ENCODE results near the gene OR5I1.

DNA sequence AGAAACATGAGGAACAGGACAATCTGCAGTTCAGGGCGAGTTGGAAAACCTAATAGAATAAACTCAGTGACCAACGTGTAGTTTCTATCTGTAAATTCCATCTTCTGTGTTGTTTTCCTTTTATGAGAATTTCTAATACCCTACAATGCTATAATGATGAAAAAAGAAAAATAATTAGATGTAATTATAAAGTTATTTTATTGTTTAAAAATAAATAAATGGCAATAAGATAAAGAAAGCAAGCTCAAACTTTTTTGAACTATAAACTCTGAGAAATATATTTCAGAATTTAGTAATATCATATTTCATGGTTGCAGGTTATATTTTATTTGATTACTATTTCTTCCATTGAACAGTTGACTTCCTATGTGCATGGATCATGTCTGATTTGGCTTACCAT is at the start of gene OR5I1:
- TF ChIP-seq CREB1 (IDR thresholded peaks at IDR 0.05) (no peak), CREB1 (CRISPR knock-in tag; IDR thresholded peaks at IDR 0.05) (no peak), CTCFL (IDR thresholded peaks at IDR 0.05; ENCODE audit: borderline replicate concordance, insufficient read depth, low read depth, low read length, poor library complexity, severe bottlenecking) (no peak), CTCF (IDR thresholded peaks at IDR 0.05 in 2 of 3, conservative IDR thresholded peaks at IDR 0.05 in 1 of 3; ENCODE audit: insufficient read depth in 2 of 3, low read depth in 1 of 3, low read length in 3 of 3) (no peak), NONO (IDR thresholded peaks at IDR 0.05; ENCODE audit: low read depth in 2 of 2, low read length in 1 of 2) (no peak), POLR2A (conservative IDR thresholded peaks at IDR 0.05) (no peak), ETV6 (IDR thresholded peaks at IDR 0.05; ENCODE audit: borderline replicate concordance in 1 of 2, low read depth in 2 of 2, low read length in 1 of 2) (no peak), ETV6 (CRISPR knock-in tag; IDR thresholded peaks at IDR 0.05; ENCODE audit: borderline replicate concordance) (no peak), FOS (IDR thresholded peaks at IDR 0.05; ENCODE audit: extremely low read depth, insufficient read length) (no peak)
- TF ChIP-seq, protein P1, sequence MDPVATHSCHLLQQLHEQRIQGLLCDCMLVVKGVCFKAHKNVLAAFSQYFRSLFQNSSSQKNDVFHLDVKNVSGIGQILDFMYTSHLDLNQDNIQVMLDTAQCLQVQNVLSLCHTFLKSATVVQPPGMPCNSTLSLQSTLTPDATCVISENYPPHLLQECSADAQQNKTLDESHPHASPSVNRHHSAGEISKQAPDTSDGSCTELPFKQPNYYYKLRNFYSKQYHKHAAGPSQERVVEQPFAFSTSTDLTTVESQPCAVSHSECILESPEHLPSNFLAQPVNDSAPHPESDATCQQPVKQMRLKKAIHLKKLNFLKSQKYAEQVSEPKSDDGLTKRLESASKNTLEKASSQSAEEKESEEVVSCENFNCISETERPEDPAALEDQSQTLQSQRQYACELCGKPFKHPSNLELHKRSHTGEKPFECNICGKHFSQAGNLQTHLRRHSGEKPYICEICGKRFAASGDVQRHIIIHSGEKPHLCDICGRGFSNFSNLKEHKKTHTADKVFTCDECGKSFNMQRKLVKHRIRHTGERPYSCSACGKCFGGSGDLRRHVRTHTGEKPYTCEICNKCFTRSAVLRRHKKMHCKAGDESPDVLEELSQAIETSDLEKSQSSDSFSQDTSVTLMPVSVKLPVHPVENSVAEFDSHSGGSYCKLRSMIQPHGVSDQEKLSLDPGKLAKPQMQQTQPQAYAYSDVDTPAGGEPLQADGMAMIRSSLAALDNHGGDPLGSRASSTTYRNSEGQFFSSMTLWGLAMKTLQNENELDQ (CRISPR knock-in tag; IDR thresholded peaks at IDR 0.05; ENCODE audit: borderline replicate concordance), result no peak

Measured in K562 (cell line).